ENCODE measurements around the gene FCN2. TPM values are rescaled to one million over a fixed set of nuclear protein-coding genes. Genes with fewer than 3 reads are reported as not detected.

The FCN2 gene
- polyA plus RNA-seq, 1 donor (not counting 4 experiments of a cell fraction or from before 2014, with no cell fraction given): not detected

- H4K20me1 ChIP-seq (ENCODE audit: control insufficient read depth, extremely low read depth, insufficient read depth, low read length): no peaks in the 10 kb centered on the region
- no peak overlapping the region for H3K4me3 ChIP-seq (ENCODE audit: control insufficient read depth in 2 of 3, extremely low read depth in 1 of 3, insufficient read depth in 2 of 3, low read depth in 1 of 3, low read length in 3 of 3)
- no peaks in the 10 kb centered on the region for H3K9me3 ChIP-seq (ENCODE audit: control insufficient read depth, low read depth, low read length)
- FAIRE-seq: no peak
- no peak for DNase-seq (ENCODE audit: low read depth, low spot score)
- no peaks in the 10 kb centered on the region for H3K4me1 ChIP-seq (ENCODE audit: control insufficient read depth, extremely low read depth, insufficient read depth, low read length)
- no peak overlapping the region for H3K27ac ChIP-seq (ENCODE audit: control insufficient read depth, insufficient read depth, low read length)
- H2AFZ ChIP-seq (ENCODE audit: control insufficient read depth, low read length): no peak overlapping the region
- H3K79me2 ChIP-seq (ENCODE audit: control insufficient read depth, insufficient read depth, low read length): no peaks in the 10 kb centered on the region
- dilution Hi-C loops (cut with MboI; ENCODE audit: extremely low pct_ligation_motif_present, low sequenced_read_pairs): no loop called here
- no peaks in the 10 kb centered on the region for H3K27me3 ChIP-seq (ENCODE audit: control insufficient read depth, extremely low read depth, insufficient read depth, low read length)
- no peak overlapping the region for H3K4me2 ChIP-seq (ENCODE audit: control insufficient read depth, extremely low read depth, insufficient read depth, low read depth, low read length)
- TF ChIP-seq CTCF (optimal IDR thresholded peaks at IDR 0.05 in 1 of 3, IDR thresholded peaks at IDR 0.05 in 1 of 3, conservative IDR thresholded peaks at IDR 0.05 in 1 of 3; ENCODE audit: extremely low read depth in 1 of 3, insufficient read depth in 2 of 3, low read length in 3 of 3) (no peak), EZH2 (IDR thresholded peaks at IDR 0.05; ENCODE audit: low read length) (no peak)
- no peaks in the 10 kb centered on the region for H3K9me1 ChIP-seq (ENCODE audit: control insufficient read depth, extremely low read depth, insufficient read depth, low read length)
- H3K9ac ChIP-seq (ENCODE audit: control insufficient read depth, extremely low read depth, insufficient read depth, low read length): no peak overlapping the region
- H3K36me3 ChIP-seq (ENCODE audit: control insufficient read depth in 2 of 2, extremely low read depth in 1 of 2, insufficient read depth in 2 of 2, low read length in 2 of 2): no peaks in the 10 kb centered on the region
Measured at GRCh38 chr9:134932171-134932570, 51.6 kb downstream of the FCN2 start.

GRCh38 chr9:134932606-134933005, 52.0 kb downstream of the FCN2 start:
- no peak for DNase-seq (ENCODE audit: low read depth, low spot score)
- Histone ChIP-seq H3K27ac (ENCODE audit: control insufficient read depth, insufficient read depth, low read length) (no peak overlapping the region), H3K27me3 (ENCODE audit: control insufficient read depth, extremely low read depth, insufficient read depth, low read length) (no peaks in the 10 kb centered on the region), H4K20me1 (ENCODE audit: control insufficient read depth, extremely low read depth, insufficient read depth, low read length) (no peaks in the 10 kb centered on the region), H3K36me3 (ENCODE audit: control insufficient read depth in 2 of 2, extremely low read depth in 1 of 2, insufficient read depth in 2 of 2, low read length in 2 of 2) (no peaks in the 10 kb centered on the region), H3K79me2 (ENCODE audit: control insufficient read depth, insufficient read depth, low read length) (no peaks in the 10 kb centered on the region), H2AFZ (ENCODE audit: control insufficient read depth, low read length) (no peak overlapping the region), H3K4me1 (ENCODE audit: control insufficient read depth, extremely low read depth, insufficient read depth, low read length) (no peaks in the 10 kb centered on the region), H3K9me1 (ENCODE audit: control insufficient read depth, extremely low read depth, insufficient read depth, low read length) (no peaks in the 10 kb centered on the region), H3K4me2 (ENCODE audit: control insufficient read depth, extremely low read depth, insufficient read depth, low read depth, low read length) (no peak overlapping the region), H3K4me3 (ENCODE audit: control insufficient read depth in 2 of 3, extremely low read depth in 1 of 3, insufficient read depth in 2 of 3, low read depth in 1 of 3, low read length in 3 of 3) (no peak overlapping the region), H3K9me3 (ENCODE audit: control insufficient read depth, low read depth, low read length) (no peaks in the 10 kb centered on the region), H3K9ac (ENCODE audit: control insufficient read depth, extremely low read depth, insufficient read depth, low read length) (no peak overlapping the region)
- dilution Hi-C loops (cut with MboI; ENCODE audit: extremely low pct_ligation_motif_present, low sequenced_read_pairs): no loop called here
- FAIRE-seq: no peak
- no peak for TF ChIP-seq CTCF (optimal IDR thresholded peaks at IDR 0.05 in 1 of 3, IDR thresholded peaks at IDR 0.05 in 1 of 3, conservative IDR thresholded peaks at IDR 0.05 in 1 of 3; ENCODE audit: extremely low read depth in 1 of 3, insufficient read depth in 2 of 3, low read length in 3 of 3)
- TF ChIP-seq EZH2 (IDR thresholded peaks at IDR 0.05; ENCODE audit: low read length): no peak

Measured in keratinocyte (primary cell).